Iris pigment epithelial cell (primary cell): ENCODE data around the gene RELN.

Experiments used
- DNase-seq: peaks from one replicate; pipeline ENCODE4 v3.0.0-alpha.2; 2011; ENCODE audit warnings: low read depth

RELN gene

DNA sequence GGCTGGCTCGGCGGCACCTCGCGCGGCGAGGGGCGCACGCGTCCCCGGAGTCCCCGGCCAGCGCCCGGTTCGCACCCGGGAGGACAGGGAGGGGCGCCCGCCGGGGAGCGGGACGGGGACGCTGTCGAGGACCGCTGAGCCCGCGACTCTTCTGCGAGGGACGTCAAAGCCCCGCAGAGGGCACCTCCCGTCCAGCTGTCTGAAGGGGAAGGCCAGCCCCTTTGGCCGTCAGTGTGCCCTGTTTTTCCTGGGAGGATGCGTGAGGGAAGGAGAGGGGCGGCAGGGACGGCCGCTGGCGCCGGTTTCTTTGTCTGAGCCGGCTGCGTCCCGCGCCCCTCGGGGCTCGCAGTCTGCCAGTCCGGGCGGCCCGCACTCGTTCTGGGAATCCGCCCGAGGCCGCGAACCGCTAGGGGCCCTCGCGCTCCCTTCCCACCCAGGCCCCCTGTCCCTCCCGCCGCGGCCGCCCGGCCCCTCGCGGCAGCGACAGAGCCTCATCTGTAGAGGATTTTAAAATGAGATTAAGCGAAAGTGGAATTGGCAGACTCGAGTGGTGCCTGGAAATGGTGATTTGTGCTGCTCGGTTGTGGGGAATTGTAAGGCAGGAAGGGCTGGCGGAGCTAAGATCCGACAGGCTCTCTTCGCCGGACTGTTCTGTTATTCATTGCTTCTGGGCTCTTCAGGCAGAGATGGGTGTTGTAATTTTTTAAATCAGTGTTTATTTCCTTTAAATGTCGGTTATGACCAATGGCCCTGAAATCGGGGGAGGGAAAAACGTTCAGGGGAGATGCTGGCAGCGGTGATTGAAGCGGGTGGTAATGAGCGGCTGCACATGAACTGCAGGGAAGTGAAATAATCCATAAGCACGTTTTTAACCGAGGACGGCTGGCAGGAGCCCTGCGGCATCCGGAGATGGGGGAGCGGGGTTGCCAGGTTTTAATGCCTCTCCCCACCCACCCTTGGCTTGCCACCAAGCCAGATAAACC lies 618 bp upstream of the RELN start:
- DNase-seq: peak; percentile 50

- DNase-seq: peak; percentile 7
Observed at GRCh38 chr7:103988468-103989199, 824 bp downstream of the RELN start.

- DNase-seq: no peak
Observed at GRCh38 chr7:103987451-103987850, 2.0 kb downstream of the RELN start.

- no peak for DNase-seq
Observed at GRCh38 chr7:103985565-103986126, 3.8 kb downstream of the RELN start.

GRCh38 chr7:103984050-103984449 lies 5.4 kb downstream of the RELN start:
- no peak for DNase-seq

DNA sequence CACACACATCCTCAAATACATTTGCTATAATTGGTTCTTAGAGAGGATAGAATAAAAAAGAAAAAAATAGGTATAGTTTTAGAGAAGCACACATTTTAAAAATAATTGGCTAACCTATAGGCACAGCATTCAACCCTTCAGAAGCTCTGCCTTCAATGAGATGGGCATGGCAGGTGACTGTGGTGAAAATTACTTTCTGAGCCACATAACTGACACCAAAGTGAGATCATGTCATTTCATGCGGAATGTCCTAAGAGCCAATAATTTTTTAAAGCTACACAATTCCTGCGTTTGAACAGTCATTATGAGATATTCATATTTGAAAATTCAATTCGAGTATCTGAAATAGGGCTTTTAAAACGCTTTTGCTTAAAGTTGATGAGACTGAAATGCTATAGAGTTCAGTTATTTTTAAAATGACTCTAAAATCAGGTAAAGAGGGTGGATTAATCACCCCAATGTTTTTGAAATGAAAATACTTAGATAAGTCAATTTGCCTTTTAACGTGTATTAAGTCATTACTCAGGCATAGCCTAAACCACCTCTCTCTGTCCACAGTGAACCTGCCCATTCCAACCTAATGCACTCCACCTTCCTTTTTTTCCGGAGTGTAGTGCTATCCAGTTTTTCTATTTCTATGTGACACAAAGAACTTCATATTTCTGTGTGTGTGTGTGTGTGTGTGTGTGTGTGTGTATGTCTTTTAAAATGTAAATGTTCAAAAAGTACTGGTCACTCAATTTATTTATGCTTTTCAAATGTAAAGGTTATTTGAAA lies 6.1 kb downstream of the RELN start:
- no peak for DNase-seq

- DNase-seq: no peak
Observed at GRCh38 chr7:103981003-103981423, 8.4 kb downstream of the RELN start.

GRCh38 chr7:103972779-103973434 lies 16.6 kb downstream of the RELN start:
- DNase-seq: no peak

GRCh38 chr7:103967401-103967800 lies 22.1 kb downstream of the RELN start:
- DNase-seq: no peak

- DNase-seq: no peak
Observed at GRCh38 chr7:103966593-103967277, 22.7 kb downstream of the RELN start.

DNA sequence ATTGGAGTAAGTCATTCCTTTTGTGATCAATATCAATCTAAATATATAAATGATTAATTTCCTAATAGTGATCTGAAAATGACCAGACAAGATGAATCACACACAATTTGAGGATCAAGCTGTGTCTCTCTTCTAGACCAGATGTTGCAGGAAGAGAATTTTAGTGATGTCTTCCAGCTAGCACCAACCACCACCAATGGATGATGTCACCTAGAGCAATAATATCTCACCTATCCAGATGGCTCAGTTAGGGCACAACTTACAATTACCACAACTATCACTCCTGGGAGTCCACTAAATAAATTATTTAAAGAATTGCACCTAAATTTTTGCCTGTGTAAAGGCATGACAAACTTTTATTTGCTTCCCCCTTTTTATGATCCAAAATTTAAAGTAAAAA lies 25.2 kb downstream of the RELN start:
- no peak for DNase-seq

DNA sequence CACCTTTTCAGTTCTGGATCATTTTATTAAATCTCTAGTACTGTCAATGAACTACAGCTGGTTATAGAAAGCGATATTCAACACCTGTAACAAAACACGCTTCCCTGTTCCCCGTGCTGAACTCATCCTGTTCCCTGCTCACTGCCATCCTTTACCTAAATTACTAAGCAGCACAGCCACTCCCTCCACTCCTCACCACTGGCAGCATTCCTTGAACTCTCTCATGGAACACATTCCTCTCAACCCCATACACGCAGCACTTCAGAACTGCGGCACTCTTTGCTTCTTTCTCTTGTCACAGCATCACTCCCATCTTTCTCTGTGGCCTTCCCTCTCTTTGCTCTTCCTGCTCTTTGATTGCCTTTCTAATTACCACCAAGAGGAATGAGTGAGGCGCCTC lies 27.4 kb downstream of the RELN start:
- no peak for DNase-seq

GRCh38 chr7:103958284-103958818 lies 31.1 kb downstream of the RELN start:
- DNase-seq: no peak

DNA sequence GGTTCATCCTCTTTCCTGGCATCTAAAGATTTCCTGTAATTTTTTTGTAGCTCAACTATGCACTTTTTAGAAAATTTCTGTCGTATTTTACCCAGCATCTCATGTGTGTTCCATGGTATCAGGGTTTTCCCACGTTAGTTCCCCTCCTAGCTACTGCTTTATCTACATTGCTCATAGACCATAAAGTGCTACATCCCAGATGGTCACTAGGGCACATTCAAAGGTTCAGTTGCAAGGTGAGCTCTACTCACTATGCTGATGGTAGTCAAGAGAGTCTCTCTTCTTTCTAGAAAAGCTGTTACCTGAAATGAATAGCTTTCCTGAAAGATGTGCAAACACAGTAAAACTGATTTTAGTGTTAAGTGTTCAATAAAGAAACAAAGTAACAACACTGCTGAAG lies 33.5 kb downstream of the RELN start:
- DNase-seq: no peak

GRCh38 chr7:103952408-103952807 lies 37.0 kb downstream of the RELN start:
- DNase-seq: no peak

DNA sequence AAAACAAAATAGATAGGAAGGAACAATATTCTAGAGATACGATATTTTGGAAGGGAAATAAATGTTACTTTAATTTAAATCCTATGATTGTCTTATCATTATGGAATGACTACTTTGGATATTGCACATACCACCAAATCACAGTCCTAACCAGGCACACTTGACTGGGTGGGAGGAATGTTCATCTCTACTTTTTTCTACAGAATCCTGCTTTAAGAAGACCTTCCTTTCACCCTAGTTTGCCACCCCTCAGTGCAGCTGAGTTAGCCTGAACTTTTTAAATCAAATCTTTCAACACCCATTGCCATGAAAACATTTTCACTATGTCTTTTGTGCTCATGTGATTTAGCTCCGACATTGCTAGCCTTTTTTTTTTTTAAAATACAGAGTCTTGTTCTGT lies 38.1 kb downstream of the RELN start:
- peak; percentile 28 for DNase-seq

DNA sequence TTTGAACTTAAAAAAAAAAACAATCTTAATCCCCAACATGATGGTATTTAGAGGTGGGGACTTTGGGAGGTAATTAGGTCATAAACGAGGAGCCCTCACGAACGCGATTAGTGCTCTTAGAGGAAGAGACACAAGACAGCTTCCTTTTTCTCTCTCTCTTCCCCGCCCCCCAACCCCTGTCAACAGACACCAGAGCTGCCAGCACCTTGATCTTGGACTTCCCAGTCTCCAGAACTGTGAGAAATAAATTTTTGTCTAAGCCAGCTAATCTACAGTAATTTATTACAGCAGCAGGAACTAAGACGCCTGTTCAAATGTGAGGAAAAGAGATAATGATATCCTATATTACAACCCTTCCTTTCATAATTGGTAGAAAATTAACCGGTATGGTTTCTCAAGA lies 40.1 kb downstream of the RELN start:
- DNase-seq: no peak

DNA sequence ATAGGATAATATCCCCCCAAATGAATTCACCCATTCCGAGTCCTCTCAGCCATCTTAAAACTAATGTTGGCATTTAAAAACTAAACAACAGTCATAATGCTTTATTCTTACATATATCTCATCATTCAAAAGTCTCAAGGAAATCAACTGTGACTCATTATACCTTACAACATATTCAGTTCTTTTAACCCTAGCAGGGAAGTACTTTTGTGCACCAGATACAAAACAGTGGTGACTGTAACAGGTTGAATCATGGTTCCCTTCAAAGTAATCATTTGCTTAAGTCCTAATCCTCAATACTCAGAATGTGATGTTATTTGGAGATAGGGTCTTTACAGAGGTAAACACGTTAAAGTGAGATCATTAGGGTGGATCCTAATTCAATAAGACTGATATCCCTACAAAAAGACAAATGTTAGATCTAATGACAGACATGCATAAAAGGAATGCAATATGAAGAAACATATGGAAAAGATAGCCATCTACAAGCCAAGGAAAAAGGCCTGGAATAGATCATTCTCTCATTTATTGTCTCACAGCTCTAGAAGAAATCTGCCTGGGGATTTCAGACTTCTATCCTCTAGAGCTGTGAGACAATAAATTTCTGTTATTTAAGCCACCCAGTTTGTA lies 42.3 kb downstream of the RELN start:
- DNase-seq: peak; percentile 4

GRCh38 chr7:103944230-103944900 lies 45.1 kb downstream of the RELN start:
- no peak for DNase-seq

GRCh38 chr7:103941976-103942375 lies 47.5 kb downstream of the RELN start:
- no peak for DNase-seq
